HepG2 (cell line): ENCODE data around the gene RNF125. TPM values are rescaled to one million over a fixed set of nuclear protein-coding genes. Genes with fewer than 3 reads are reported as not detected.

Experiments used
- ATAC-seq: fragments of 200-7000 bp; cut with Tn5 transposase; 3 replicates; pipeline ENCODE4 v1.9.1; 2020; ENCODE audit warnings: mild to moderate bottlenecking, moderate library complexity
- BruUV-seq: library from RNA; stranded (reverse); fragments of 400-500 nt; replicated peaks from 2 replicates; lab custom pipeline; 2021; lab: Mats Ljungman, UMichigan
- CTCF ChIA-PET: fragments of 300-600 bp; formaldehyde crosslinking; extraction: SDS; loops from one replicate; lab custom pipeline; 2021; ENCODE audit warnings: low total read pairs, inconsistent platforms, low intra/inter-chr PET ratio; lab: Yijun Ruan, JAX
- POLR2A ChIA-PET: fragments of 350-600 bp; sonication (Branson Sonifier 250); formaldehyde crosslinking; loops from one replicate; lab custom pipeline; 2020; ENCODE audit warnings: antibody characterized with exemption, inconsistent platforms; lab: Yijun Ruan, JAX
- DNase-seq: peaks from one replicate; pipeline ENCODE4 v3.0.0-alpha.2; 2015; ENCODE audit warnings: low spot score
- FAIRE-seq: peaks from 3 replicates; lab custom pipeline; 2011; peaks lifted over from hg19 to GRCh38; lab: Jason Lieb, UNC
- H2AFZ ChIP-seq: one replicate; pipeline ENCODE4 v1.6.1; 2011; ENCODE audit warnings: low read length, inconsistent platforms
- H3K27ac ChIP-seq: fragments of 300-600 bp; 3 replicates; pipeline ENCODE4 v1.8.0; 2011; ENCODE audit warnings: mixed run types, mild to moderate bottlenecking, mixed read lengths, low read length, inconsistent platforms; ENCODE audit not compliant: insufficient read depth; ENCODE audit errors: extremely low read length
- H3K27me3 ChIP-seq, 2 experiments: fragments of 200-600 bp in 1 of 2; 2 replicates in 1 of 2; 3 replicates in 1 of 2; pipeline versions ENCODE4 v1.6.0 to v1.8.0; 2011; ENCODE audit warnings: low read length in 2 of 2, mild to moderate bottlenecking in 2 of 2, moderate library complexity in 2 of 2, inconsistent platforms in 1 of 2; ENCODE audit not compliant: insufficient read depth in 2 of 2, control insufficient read depth in 1 of 2
- H3K36me3 ChIP-seq, 2 experiments: fragments of 200-600 bp in 1 of 2; replicated peaks in 1 of 2; 2 replicates in 1 of 2; 3 replicates in 1 of 2; pipeline versions ENCODE4 v1.5.1 to v1.8.0; 2011; ENCODE audit warnings: low read length in 2 of 2, inconsistent platforms in 1 of 2; ENCODE audit not compliant: insufficient read depth in 2 of 2, control insufficient read depth in 1 of 2
- H3K4me1 ChIP-seq: 2 replicates; pipeline ENCODE4 v1.5.1; 2012; ENCODE audit warnings: low read length, inconsistent platforms; ENCODE audit not compliant: insufficient read depth
- H3K4me2 ChIP-seq: 2 replicates; pipeline ENCODE4 v1.6.0; 2011; ENCODE audit warnings: low read depth, low read length, inconsistent platforms
- H3K4me3 ChIP-seq, 3 experiments: fragments of 200-600 bp in 1 of 3; sonication (generic), shearing (Covaris generic) in 1 of 3; replicated peaks in 1 of 3; 2 replicates each; pipeline ENCODE4 v1.5.1; 2011 to 2016; ENCODE audit warnings: low read length in 3 of 3, inconsistent platforms in 2 of 3, low read depth in 2 of 3, mild to moderate bottlenecking in 2 of 3, control low read depth in 1 of 3, mixed read lengths in 1 of 3; ENCODE audit not compliant: insufficient read depth in 1 of 3
- H3K79me2 ChIP-seq: one replicate; pipeline ENCODE4 v1.6.1; 2011; ENCODE audit warnings: low read length, inconsistent platforms; ENCODE audit not compliant: insufficient read depth
- H3K9ac ChIP-seq: 2 replicates; pipeline ENCODE4 v1.6.0; 2011; ENCODE audit warnings: mild to moderate bottlenecking, low read depth, low read length, inconsistent platforms; ENCODE audit not compliant: insufficient read depth
- H3K9me3 ChIP-seq: 2 replicates; pipeline ENCODE4 v1.5.1; 2012; ENCODE audit warnings: mild to moderate bottlenecking, low read length
- H4K20me1 ChIP-seq: 2 replicates; pipeline ENCODE4 v1.6.0; 2011; ENCODE audit warnings: inconsistent platforms, mild to moderate bottlenecking, low read length, moderate library complexity; ENCODE audit not compliant: insufficient read depth
- ARHGAP35 ChIP-seq: sonication (generic); formaldehyde crosslinking; IDR thresholded peaks from 2 replicates; pipeline ENCODE4 v1.9.0; 2022; ENCODE audit warnings: mild to moderate bottlenecking, inconsistent platforms, moderate library complexity, missing genetic modification reagents, borderline replicate concordance
- ETV6 ChIP-seq: sonication (generic); formaldehyde crosslinking; conservative IDR thresholded peaks from 2 replicates; pipeline ENCODE4 v1.4.0; 2020; ENCODE audit warnings: missing genetic modification reagents
- GATAD1 ChIP-seq: IDR thresholded peaks from 2 replicates; pipeline ENCODE4 v1.6.1; 2016; ENCODE audit warnings: missing genetic modification reagents, missing compliant biosample characterization
- KLF16 ChIP-seq, 2 experiments: sonication (generic) in 1 of 2; formaldehyde crosslinking in 1 of 2; IDR thresholded peaks; 2 replicates each; pipeline versions ENCODE4 v1.6.1 to v1.8.0; 2016 to 2023; ENCODE audit warnings: missing genetic modification reagents in 2 of 2, missing compliant biosample characterization in 1 of 2
- MEIS2 ChIP-seq: sonication (generic); formaldehyde crosslinking; IDR thresholded peaks from 2 replicates; pipeline ENCODE4 v1.9.0; 2021; ENCODE audit warnings: mild to moderate bottlenecking, missing genetic modification reagents
- NR2C2 ChIP-seq: sonication (generic); formaldehyde crosslinking; IDR thresholded peaks from 2 replicates; pipeline ENCODE4 v1.4.0; 2020; ENCODE audit warnings: missing genetic modification reagents, mild to moderate bottlenecking, moderate library complexity, borderline replicate concordance
- PITX1 ChIP-seq: sonication (generic); formaldehyde crosslinking; IDR thresholded peaks from 2 replicates; pipeline ENCODE4 v1.5.1; 2020; ENCODE audit warnings: mild to moderate bottlenecking, missing genetic modification reagents
- SMYD3 ChIP-seq: sonication (generic); formaldehyde crosslinking; IDR thresholded peaks from 2 replicates; pipeline ENCODE4 v1.8.1; 2023; ENCODE audit warnings: mild to moderate bottlenecking, missing genetic modification reagents
- SNAPC2 ChIP-seq: sonication (generic); formaldehyde crosslinking; IDR thresholded peaks from 2 replicates; pipeline ENCODE4 v1.8.1; 2022; ENCODE audit warnings: mild to moderate bottlenecking, missing genetic modification reagents
- ZNF17 ChIP-seq: sonication (generic); formaldehyde crosslinking; IDR thresholded peaks from 2 replicates; pipeline ENCODE4 v1.5.0; 2020; ENCODE audit warnings: mild to moderate bottlenecking, missing genetic modification reagents
- ZNF326 ChIP-seq: sonication (generic); formaldehyde crosslinking; IDR thresholded peaks from 2 replicates; pipeline ENCODE4 v1.4.0; 2020; ENCODE audit warnings: missing genetic modification reagents, borderline replicate concordance
- ZNF549 ChIP-seq: sonication (generic); formaldehyde crosslinking; IDR thresholded peaks from 2 replicates; pipeline ENCODE4 v1.5.0; 2020; ENCODE audit warnings: missing genetic modification reagents
- WGBS: methylation state at CpG from one replicate; pipeline ENCODE4 v1.1.6; 2017; ENCODE audit warnings: low lambda C conversion rate; 5-methylcytosine and 5-hydroxymethylcytosine counted together
- in situ Hi-C: cut with HindIII; loops from 2 replicates; pipeline ENCODE4 v1.10.0; 2017; ENCODE audit warnings: low pct_unique_long_range_greater_than_20kb; ENCODE audit not compliant: extremely low pct_ligation_motif_present
- intact Hi-C: fragments of 100-400 bp; cut with micrococcal nuclease; formaldehyde crosslinking; loops from one replicate; pipeline ENCODE4 v1.10.0; 2022; ENCODE audit not compliant: unreplicated experiment
- polyA plus RNA-seq, 8 experiments: library from polyadenylated mRNA; depleted of rRNA in 3 of 8; stranded (reverse) in 7 of 8; unstranded in 1 of 8; fragments of >200 nt; fragmentation: Illumina TruSeq in 4 of 8; extraction: Trizol in 4 of 8; gene quantifications; 2 replicates each; pipeline versions ENCODE4 v1.2.1 to v1.2.3, GENCODE V29; 2011 to 2016; ENCODE audit warnings: low read depth in 4 of 8, missing spikeins in 1 of 8, mixed read lengths in 1 of 8; ENCODE audit not compliant: insufficient read depth in 1 of 8
- total RNA-seq, 5 experiments: library from RNA; depleted of rRNA; stranded (reverse); fragments of >200 nt; fragmentation: Illumina TruSeq; extraction: Trizol; gene quantifications; 2 replicates each; pipeline ENCODE4 v1.2.3, GENCODE V29; 2016; ENCODE audit warnings: low read depth in 1 of 5
- TF ChIP-seq, protein P1 (sequence below): sonication (generic); formaldehyde crosslinking; IDR thresholded peaks from 2 replicates; pipeline ENCODE4 v1.4.0; 2020; ENCODE audit warnings: missing genetic modification reagents

RNF125 gene
- total and polyA plus RNA-seq, 2 of the 13 experiments (the other 11 are each of a cell fraction or from before 2014, with no cell fraction given): 0.58 to 1.8 TPM

DNA sequence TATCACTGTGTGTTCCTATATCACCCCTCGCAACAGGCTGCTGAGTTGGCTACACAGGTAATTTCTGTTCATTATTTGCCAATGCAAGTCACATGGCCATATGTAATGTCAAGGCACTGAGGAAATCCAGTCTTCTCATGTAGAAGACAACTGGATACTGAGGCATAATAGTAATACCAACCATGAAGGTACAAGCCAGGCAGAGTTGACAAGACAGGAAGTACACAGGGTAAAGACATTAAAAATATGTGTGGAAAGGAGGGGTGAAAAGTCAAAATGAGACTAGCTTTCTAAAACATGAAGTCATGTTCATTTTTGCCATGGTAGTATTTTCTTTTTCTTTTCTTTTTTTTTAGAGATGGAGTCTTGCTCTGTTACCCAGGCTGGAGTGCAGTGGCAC is 55.6 kb downstream of the RNF125 start (continued):
- TF ChIP-seq PITX1: no peak
- TF ChIP-seq ZNF549 (CRISPR knock-in tag): no peak
- TF ChIP-seq ZNF326 (CRISPR knock-in tag): no peak
- TF ChIP-seq, protein P1, sequence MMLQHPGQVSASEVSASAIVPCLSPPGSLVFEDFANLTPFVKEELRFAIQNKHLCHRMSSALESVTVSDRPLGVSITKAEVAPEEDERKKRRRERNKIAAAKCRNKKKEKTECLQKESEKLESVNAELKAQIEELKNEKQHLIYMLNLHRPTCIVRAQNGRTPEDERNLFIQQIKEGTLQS (CRISPR knock-in tag): no peak
- no peak for TF ChIP-seq SMYD3

DNA sequence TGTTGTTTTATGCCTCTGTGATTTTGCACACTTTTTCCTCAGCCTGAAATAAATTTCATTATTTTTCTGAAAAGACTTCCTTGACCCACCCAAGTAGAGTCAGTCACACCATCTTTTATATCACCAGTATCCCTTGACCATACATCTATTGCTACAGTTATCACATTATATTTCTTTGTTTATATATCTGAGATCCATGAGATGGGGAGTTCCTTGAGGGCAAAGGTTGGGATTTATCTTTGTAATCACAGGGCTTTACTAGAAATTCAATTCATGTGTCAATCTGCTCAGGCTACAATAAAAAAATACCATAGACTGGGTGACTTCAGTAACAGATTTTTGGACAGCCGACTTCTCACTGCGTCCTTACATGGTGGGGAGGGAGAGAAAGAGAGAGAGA is 60.2 kb downstream of the RNF125 start:
- H3K9me3 ChIP-seq: no peaks in the 10 kb centered on the region
- DNase-seq: no peak
- no peaks in the 10 kb centered on the region for H3K4me1 ChIP-seq
- no peak overlapping the region for H3K9ac ChIP-seq
- H3K4me2 ChIP-seq: no peak overlapping the region
- TF ChIP-seq ZNF17 (CRISPR knock-in tag) (no peak), NR2C2 (CRISPR knock-in tag) (no peak), ARHGAP35 (no peak), ETV6 (CRISPR knock-in tag) (no peak), KLF16 (CRISPR knock-in tag; IDR thresholded peaks at IDR 0.05) (no peak), SNAPC2 (no peak), MEIS2 (CRISPR knock-in tag) (no peak), GATAD1 (no peak)
- TF ChIP-seq, all 625 proteins: peak for 0
- POLR2A ChIA-PET: interaction anchor here (1.2 kb wide), 1 partner anchor 13 kb away, joined by 3 read pairs; the partner anchor contains the start of gene RNF138
- Histone ChIP-seq H3K79me2 (no peaks in the 10 kb centered on the region), H3K27me3 (no peaks in the 10 kb centered on the region; a peak in 1 of 5 replicates), H4K20me1 (no peaks in the 10 kb centered on the region), H3K36me3 (no peaks in the 10 kb centered on the region), H2AFZ (no peak overlapping the region), H3K4me3 (no peak overlapping the region), H3K27ac (no peak overlapping the region)
- FAIRE-seq: no peak
- in situ Hi-C loops (no loop called here), intact Hi-C loops (no loop called here)
- CTCF ChIA-PET: no interaction called here
- WGBS: 78% methylated on average over 2 of the region's 2 CpGs
- no peak for ATAC-seq
- no TSS peak for BruUV-seq
